Choroid plexus epithelial cell (primary cell): Measurements from ENCODE around the gene RHEBL1.

Source experiments
- DNase-seq: peaks from one replicate; pipeline ENCODE4 v3.0.0-alpha.2; 2010; ENCODE audit warnings: low read depth
- H3K4me3 ChIP-seq: 2 replicates; pipeline ENCODE4 v1.5.1; 2011; ENCODE audit warnings: low read depth, mild to moderate bottlenecking, control low read depth, low read length, moderate library complexity
- CTCF ChIP-seq: conservative IDR thresholded peaks from 2 replicates; pipeline ENCODE4 v1.5.1; 2011; ENCODE audit warnings: low read depth, mild to moderate bottlenecking, control low read depth, inconsistent platforms, low read length, moderate library complexity

Gene RHEBL1

DNA sequence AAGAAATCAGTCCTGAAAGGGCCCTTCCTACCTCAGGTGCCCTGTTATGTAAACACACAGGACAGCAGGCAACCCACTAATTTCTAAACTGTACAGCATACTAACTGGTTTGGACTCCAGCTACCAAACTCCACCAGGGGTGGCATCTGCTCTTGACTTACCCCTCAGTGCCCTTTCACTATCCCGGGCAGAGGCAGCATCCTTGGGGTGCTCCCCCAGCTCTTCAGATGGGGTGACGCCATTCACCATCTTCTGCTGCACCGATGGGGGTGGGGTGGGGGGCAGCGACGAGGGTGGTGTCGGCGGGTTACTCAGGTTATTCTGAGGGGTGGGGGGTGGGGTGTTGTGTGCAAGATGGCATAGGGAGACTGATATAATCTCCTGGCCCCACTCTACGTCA, 39.7 kb downstream of the RHEBL1 start:
- DNase-seq: no peak
- no peak for TF ChIP-seq CTCF
- no peak overlapping the region for H3K4me3 ChIP-seq

- no peak overlapping the region for H3K4me3 ChIP-seq
- no peak for DNase-seq
- TF ChIP-seq CTCF: no peak
Observed at GRCh38 chr12:49028666-49029275, 41.0 kb downstream of the RHEBL1 start.

DNA sequence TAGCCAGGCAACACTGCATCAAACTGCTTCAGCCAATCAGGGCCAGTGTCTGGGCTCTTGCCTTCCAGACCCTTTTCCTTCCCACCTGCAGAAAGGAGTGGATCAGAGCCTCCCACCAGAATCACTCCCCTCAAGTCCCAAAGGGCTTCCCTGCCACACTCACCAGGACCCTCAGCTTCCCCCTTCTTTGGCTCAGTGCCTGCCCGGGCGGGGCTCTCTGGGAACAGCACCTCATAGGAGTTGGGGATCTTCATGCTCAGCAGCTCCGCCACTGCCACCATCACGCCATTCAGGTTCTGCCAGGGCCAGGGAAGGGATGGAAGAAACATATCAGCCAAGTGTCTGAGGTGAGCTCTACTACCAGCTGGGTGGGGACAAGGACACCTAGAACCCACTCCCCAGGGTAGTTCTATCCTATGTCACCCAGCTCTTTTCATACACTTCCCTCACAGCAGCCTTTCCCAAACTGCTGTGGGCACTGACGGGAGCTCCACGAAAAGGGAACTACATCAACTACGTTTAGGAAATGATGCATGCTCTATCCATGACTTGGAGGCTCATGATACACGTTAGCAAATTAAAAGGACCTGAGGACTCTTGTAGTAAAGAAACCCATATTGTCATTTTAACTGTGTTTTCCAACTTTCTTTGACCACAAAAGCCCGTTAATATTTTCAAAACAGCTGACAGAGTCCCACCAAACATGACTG, 41.8 kb downstream of the RHEBL1 start:
- DNase-seq: no peak
- no peak overlapping the region for H3K4me3 ChIP-seq
- no peak for TF ChIP-seq CTCF

- H3K4me3 ChIP-seq: no peak overlapping the region
- no peak for TF ChIP-seq CTCF
- DNase-seq: no peak
Observed at GRCh38 chr12:49026678-49027480, 42.9 kb downstream of the RHEBL1 start.

GRCh38 chr12:49026101-49026500, 43.7 kb downstream of the RHEBL1 start:
- DNase-seq: no peak
- H3K4me3 ChIP-seq: no peak overlapping the region
- no peak for TF ChIP-seq CTCF

DNA sequence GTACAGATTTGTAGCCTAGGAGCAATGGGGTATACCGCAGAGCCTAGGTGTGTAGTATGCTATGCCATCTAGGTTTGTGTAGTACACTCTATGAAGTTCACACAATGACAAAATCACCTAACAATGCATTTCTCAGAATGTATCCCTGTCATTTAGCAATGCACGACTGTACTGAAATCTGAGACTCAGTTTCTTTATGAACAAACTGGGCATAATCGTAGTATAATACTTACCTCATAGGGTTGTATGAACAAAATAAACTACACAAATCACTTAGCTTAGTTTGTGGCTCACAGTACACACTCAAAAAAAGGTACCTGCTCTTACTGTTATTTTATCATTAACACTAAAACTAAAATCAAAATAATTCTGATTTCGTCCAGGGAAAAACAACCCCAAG, 44.3 kb downstream of the RHEBL1 start:
- no peak overlapping the region for H3K4me3 ChIP-seq
- DNase-seq: no peak
- TF ChIP-seq CTCF: no peak
